K562 (cell line): Measurements from ENCODE around the gene CIB1. TPM values are rescaled to one million over a fixed set of nuclear protein-coding genes. Genes with fewer than 3 reads are reported as not detected.

Source experiments
- ARNT ChIP-seq, 2 experiments: fragments of 450-650 bp; IDR thresholded peaks; 2 replicates each; pipeline ENCODE4 v1.6.1; 2016; ENCODE audit warnings: mild to moderate bottlenecking in 1 of 2
- ETS1 ChIP-seq: conservative IDR thresholded peaks from 2 replicates; pipeline ENCODE4 v1.6.1; 2011; ENCODE audit warnings: low read depth, mild to moderate bottlenecking, low read length; ENCODE audit not compliant: control insufficient read depth
- ETV6 ChIP-seq, 3 experiments: fragments of 150-350 bp in 1 of 3; sonication (generic) in 1 of 3; formaldehyde crosslinking in 1 of 3; IDR thresholded peaks; 2 replicates each; pipeline versions ENCODE4 v1.6.1 to v1.8.0; 2014 to 2022; ENCODE audit warnings: borderline replicate concordance in 2 of 3, low read depth in 2 of 3, antibody characterized with exemption in 1 of 3, low read length in 1 of 3, mild to moderate bottlenecking in 1 of 3, missing genetic modification reagents in 1 of 3
- HDAC1 ChIP-seq, 2 experiments: fragments of 450-650 bp; IDR thresholded peaks; 2 replicates each; pipeline ENCODE4 v1.6.1; 2016 to 2017; ENCODE audit warnings: inconsistent platforms in 1 of 2, mild to moderate bottlenecking in 1 of 2, moderate library complexity in 1 of 2
- KLF6 ChIP-seq: fragments of 250-450 bp; sonication (Bioruptor Pico); IDR thresholded peaks from 2 replicates; pipeline ENCODE4 v1.4.0; 2020; ENCODE audit warnings: mild to moderate bottlenecking, moderate library complexity, borderline replicate concordance
- MAFG ChIP-seq: fragments of 450-650 bp; conservative IDR thresholded peaks from 2 replicates; pipeline ENCODE4 v1.6.1; 2016; ENCODE audit warnings: missing genetic modification characterization, missing compliant biosample characterization
- MTF1 ChIP-seq: fragments of 250-450 bp; sonication (Bioruptor Pico); IDR thresholded peaks from 2 replicates; pipeline ENCODE4 v1.9.0; 2021; ENCODE audit warnings: moderate library complexity, mild to moderate bottlenecking, inconsistent platforms, borderline replicate concordance
- MXI1 ChIP-seq: IDR thresholded peaks from 2 replicates; pipeline ENCODE4 v1.6.1; 2011; ENCODE audit warnings: low read depth, mild to moderate bottlenecking, improper control_type of control experiment, low read length
- NFIC ChIP-seq: fragments of 450-650 bp; IDR thresholded peaks from 2 replicates; pipeline ENCODE4 v1.6.1; 2017; ENCODE audit warnings: mild to moderate bottlenecking, inconsistent platforms
- PHB ChIP-seq: fragments of 250-450 bp; sonication (Bioruptor Pico); IDR thresholded peaks from 2 replicates; pipeline ENCODE4 v1.5.0; 2021
- PML ChIP-seq: IDR thresholded peaks from 2 replicates; pipeline ENCODE4 v1.6.1; 2012; ENCODE audit warnings: low read length, inconsistent platforms
- RBM17 ChIP-seq: fragments of 200-400 bp; formaldehyde crosslinking; IDR thresholded peaks from 2 replicates; pipeline ENCODE4 v1.6.1; 2017; ENCODE audit warnings: low read depth, mild to moderate bottlenecking, low read length, borderline replicate concordance
- RCOR1 ChIP-seq, 2 experiments: IDR thresholded peaks; 2 replicates each; pipeline ENCODE4 v1.6.1; 2012; ENCODE audit warnings: low read depth in 2 of 2, low read length in 2 of 2, borderline replicate concordance in 1 of 2, improper control_type of control experiment in 1 of 2
- SP1 ChIP-seq: sonication (generic); formaldehyde crosslinking; IDR thresholded peaks from 2 replicates; pipeline ENCODE4 v1.8.1; 2022; ENCODE audit warnings: mild to moderate bottlenecking, missing genetic modification reagents
- TAF7 ChIP-seq: fragments of 450-650 bp; IDR thresholded peaks from 2 replicates; pipeline ENCODE4 v1.6.1; 2016; ENCODE audit warnings: missing genetic modification characterization, missing compliant biosample characterization
- USF1 ChIP-seq: sonication (generic); formaldehyde crosslinking; IDR thresholded peaks from 2 replicates; pipeline ENCODE4 v1.9.0; 2022; ENCODE audit warnings: mild to moderate bottlenecking, missing genetic modification reagents
- ZNF318 ChIP-seq, 2 experiments: fragments of 450-650 bp; IDR thresholded peaks; 2 replicates each; pipeline ENCODE4 v1.6.1; 2016; ENCODE audit warnings: mild to moderate bottlenecking in 2 of 2, borderline replicate concordance in 1 of 2, low read depth in 1 of 2, moderate library complexity in 1 of 2
- polyA plus RNA-seq, 8 experiments: library from polyadenylated mRNA; depleted of rRNA in 4 of 8; stranded (reverse) in 5 of 8; unstranded in 3 of 8; fragments of >200 nt; fragmentation: Nextera tagmentation in 2 of 8; fragmentation: Illumina TruSeq in 1 of 8; extraction: Ambion mirVana in 2 of 8; extraction: Trizol in 1 of 8; gene quantifications; 2 replicates each; pipeline versions ENCODE4 v1.2.1 to v1.2.3, GENCODE V29; 2011 to 2014; ENCODE audit warnings: inconsistent platforms in 1 of 8, missing spikeins in 1 of 8
- total RNA-seq, 7 experiments: library from RNA; depleted of rRNA in 6 of 7; stranded (reverse); fragments of >200 nt in 6 of 7; fragmentation: Illumina TruSeq in 2 of 7; extraction: Trizol in 2 of 7; gene quantifications; 2 replicates each; pipeline versions ENCODE4 v1.2.1 to v1.2.3, GENCODE V29; 2011 to 2021; ENCODE audit warnings: low replicate concordance in 1 of 7

The CIB1 gene
- total and polyA plus RNA-seq, 9 of the 15 experiments (the other 6 are each of a cell fraction or from before 2014, with no cell fraction given): 14.9 to 136 (median 64.5) TPM

- peak in 1 of 2 experiments; percentile 90; a peak in 2 of 4 replicates for TF ChIP-seq HDAC1 (IDR thresholded peaks at IDR 0.05)
- peak in 1 of 2 experiments; percentile 21; a peak in 1 of 4 replicates for TF ChIP-seq RCOR1 (IDR thresholded peaks at IDR 0.05; ENCODE audit: borderline replicate concordance in 1 of 2, low read depth in 2 of 2, low read length in 2 of 2)
- peak; percentile 6; the same call in 1 of the 2 replicates for TF ChIP-seq NFIC
- TF ChIP-seq MXI1: no peak
- TF ChIP-seq TAF7 (tag): no peak
- TF ChIP-seq MTF1 (CRISPR knock-in tag): no peak
- no peak for TF ChIP-seq PML
- TF ChIP-seq SP1 (CRISPR knock-in tag): no peak
- TF ChIP-seq USF1 (CRISPR knock-in tag): no peak
- TF ChIP-seq RBM17: no peak
- TF ChIP-seq MAFG (tag): no peak
- no peak for TF ChIP-seq ETS1
- peak; percentile 93 to 98 for TF ChIP-seq ETV6 (IDR thresholded peaks at IDR 0.05; ENCODE audit: borderline replicate concordance in 1 of 2, low read depth in 2 of 2, low read length in 1 of 2)
- TF ChIP-seq ETV6 (CRISPR knock-in tag; IDR thresholded peaks at IDR 0.05; ENCODE audit: borderline replicate concordance): no peak
- TF ChIP-seq ZNF318 (IDR thresholded peaks at IDR 0.05; ENCODE audit: borderline replicate concordance in 1 of 2, low read depth in 1 of 2): no peak
- peak in 1 of 2 experiments; percentile 32; a peak in 1 of 4 replicates for TF ChIP-seq ARNT (IDR thresholded peaks at IDR 0.05)
- TF ChIP-seq KLF6: no peak
- no peak for TF ChIP-seq PHB
Measured at GRCh38 chr15:90188914-90189748, 44.6 kb downstream of the CIB1 start (continued).
